HG03460 (cell line): ENCODE results near the gene CDC42BPG.
"Not testable (repeated sequence)": the region's sequence is repeated elsewhere in the genome, so short reads cannot be mapped to it uniquely, and the experiment has no call there.

ENCODE experiments used
- ATAC-seq: cut with Tn5 transposase; IDR thresholded peaks from one replicate; pipeline ENCODE4 v1.9.1; 2021; ENCODE audit not compliant: unreplicated experiment

CDC42BPG gene

GRCh38 chr11:64837887-64838351, 6.5 kb downstream of the CDC42BPG start:
- no peak for ATAC-seq

- ATAC-seq = no peak
Observed at GRCh38 chr11:64836448-64837072, 7.9 kb downstream of the CDC42BPG start.

GRCh38 chr11:64835616-64836447, 8.6 kb downstream of the CDC42BPG start:
- no peak for ATAC-seq

GRCh38 chr11:64834723-64835615, 9.5 kb downstream of the CDC42BPG start:
- no peak for ATAC-seq

GRCh38 chr11:64834031-64834722, 10.3 kb downstream of the CDC42BPG start:
- no peak for ATAC-seq

GRCh38 chr11:64833509-64833908, 10.9 kb downstream of the CDC42BPG start:
- no peak for ATAC-seq

- no peak for ATAC-seq
Observed at GRCh38 chr11:64833198-64833502, 11.3 kb downstream of the CDC42BPG start.

GRCh38 chr11:64832467-64833197, 11.8 kb downstream of the CDC42BPG start:
- no peak for ATAC-seq

GRCh38 chr11:64831411-64831891, 13.0 kb downstream of the CDC42BPG start:
- ATAC-seq = no peak

GRCh38 chr11:64829536-64830251, 14.8 kb downstream of the CDC42BPG start:
- ATAC-seq = no peak

- no peak for ATAC-seq
Observed at GRCh38 chr11:64827451-64827839, 17.0 kb downstream of the CDC42BPG start.

- no peak for ATAC-seq
Observed at GRCh38 chr11:64826578-64827450, 17.6 kb downstream of the CDC42BPG start.

- no peak for ATAC-seq
Observed at GRCh38 chr11:64826062-64826461, 18.4 kb downstream of the CDC42BPG start.

GRCh38 chr11:64823568-64824119, 20.8 kb downstream of the CDC42BPG start:
- no peak for ATAC-seq

GRCh38 chr11:64817476-64817875, 27.0 kb downstream of the CDC42BPG start:
- no peak for ATAC-seq

- not testable (repeated sequence) for ATAC-seq
Observed at GRCh38 chr11:64815433-64815832, 29.0 kb downstream of the CDC42BPG start.

GRCh38 chr11:64814712-64815187, 29.7 kb downstream of the CDC42BPG start:
- ATAC-seq = peak; percentile 57

- ATAC-seq = no peak
Observed at GRCh38 chr11:64813826-64814225, 30.6 kb downstream of the CDC42BPG start.
